ENCODE measurements around the gene ZMYM5. TPM values are rescaled to one million over a fixed set of nuclear protein-coding genes. Genes with fewer than 3 reads are reported as not detected.

The ZMYM5 gene
- total and polyA plus RNA-seq, 9 of the 15 experiments (the other 6 are each of a cell fraction or from before 2014, with no cell fraction given): 5.4 to 11.9 (median 7.8) TPM

GRCh38 chr13:19861762-19862161 lies 1.7 kb downstream of the ZMYM5 start:
- Histone ChIP-seq H3K79me2 (ENCODE audit: control insufficient read depth, insufficient read depth, low read length) (peaks cover 51% of the 10 kb centered on the region), H3K4me3 (peak overlapping the region; percentile 83), H3K36me3 (ENCODE audit: control insufficient read depth, insufficient read depth, low read length) (peaks cover 17% of the 10 kb centered on the region; the same call in 2 of the 3 replicates), H3K9me3 (replicated peaks; ENCODE audit: control insufficient read depth, insufficient read depth, low read depth, low read length) (no peaks in the 10 kb centered on the region), H3K9me1 (ENCODE audit: control insufficient read depth, insufficient read depth, low read length) (no peaks in the 10 kb centered on the region), H3K27ac (ENCODE audit: extremely low read depth, low read depth, low read length) (peak overlapping the region; percentile 86; the same call in 1 of the 3 replicates), H3K4me2 (ENCODE audit: insufficient read depth, low read length) (peak overlapping the region; percentile 92), H3K27me3 (ENCODE audit: control insufficient read depth in 2 of 2, insufficient read depth in 2 of 2, low read length in 2 of 2) (no peaks in the 10 kb centered on the region), H2AFZ (ENCODE audit: low read depth, low read length) (no peak overlapping the region), H3K4me1 (replicated peaks in 1 of 2; ENCODE audit: control insufficient read depth in 2 of 2, insufficient read depth in 2 of 2, low read length in 2 of 2) (peaks cover 15 to 20% of the 10 kb centered on the region in 2 experiments; a peak in 4 of 5 replicates), H3K9ac (ENCODE audit: insufficient read depth in 1 of 2, low read depth in 2 of 2, low read length in 2 of 2) (peak overlapping the region in 1 of 2 experiments; percentile 79; a peak in 3 of 4 replicates), H4K20me1 (replicated peaks; ENCODE audit: control insufficient read depth, insufficient read depth, low read length) (no peaks in the 10 kb centered on the region)
- FAIRE-seq: no peak
- CTCF ChIA-PET (ENCODE audit: low intra/inter-chr PET ratio): no interaction called here
- intact Hi-C loops (cut with micrococcal nuclease) (loop anchor here (5.0 to 10.0 kb wide), 2 partner anchors 77 to 101 kb away; partner anchors contain the start of gene PSPC1), in situ Hi-C loops (cut with MboI) (no loop called here)
- 0% methylated on average over 4 of the region's 4 CpGs for WGBS (ENCODE audit: insufficient coverage, low coverage, missing lambda C conversion rate)
- no TSS peak for BruUV-seq (replicated peaks)
- ATAC-seq: no peak
- peak; percentile 17 for TF ChIP-seq MEIS2 (IDR thresholded peaks at IDR 0.05; ENCODE audit: partially characterized antibody)
- TF ChIP-seq HMBOX1 (IDR thresholded peaks at IDR 0.05): peak; percentile 75
- no peak for TF ChIP-seq NR2F6 (CRISPR knock-in tag; IDR thresholded peaks at IDR 0.05)
- POLR2A ChIA-PET: interaction anchor here (0.7 to 1.1 kb wide), 3 partner anchors 9 to 23 kb away, joined by 3 read pairs; no protein-coding TSS in a partner anchor
- DNase-seq (ENCODE audit: extremely low read depth in 1 of 4, low spot score in 3 of 4): no peak
